MM.1S (cell line): ENCODE results near the gene KANSL3.

Experiments used
- DNase-seq: peaks from one replicate; pipeline ENCODE4 v3.0.0-alpha.2; 2015
- H2AFZ ChIP-seq: fragments of 300-600 bp; sonication (generic); 2 replicates; pipeline ENCODE4 v1.6.0; 2016; ENCODE audit warnings: antibody characterized with exemption, low read length
- H3F3A ChIP-seq: fragments of 300-600 bp; sonication (generic); 2 replicates; pipeline ENCODE4 v1.6.1; 2016; ENCODE audit warnings: mild to moderate bottlenecking, antibody characterized with exemption, low read length, moderate library complexity, mixed read lengths; ENCODE audit not compliant: insufficient read depth
- H3K27ac ChIP-seq: fragments of 300-600 bp; sonication (generic); 2 replicates; pipeline ENCODE4 v1.5.1; 2016; ENCODE audit warnings: mild to moderate bottlenecking, low read length
- H3K27me3 ChIP-seq: fragments of 300-600 bp; sonication (generic); replicated peaks from 2 replicates; pipeline ENCODE4 v1.6.0; 2016; ENCODE audit warnings: low read length; ENCODE audit not compliant: insufficient read depth
- H3K36me3 ChIP-seq: fragments of 300-600 bp; sonication (generic); replicated peaks from 2 replicates; pipeline ENCODE4 v1.6.1; 2016; ENCODE audit warnings: mild to moderate bottlenecking, low read length, mixed read lengths; ENCODE audit not compliant: insufficient read depth
- H3K4me1 ChIP-seq: fragments of 300-600 bp; sonication (generic); 2 replicates; pipeline ENCODE4 v1.6.1; 2016; ENCODE audit warnings: low read length, mixed read lengths
- H3K4me2 ChIP-seq: fragments of 300-600 bp; sonication (generic); 2 replicates; pipeline ENCODE4 v1.6.0; 2016; ENCODE audit warnings: low read depth, low read length
- H3K4me3 ChIP-seq: fragments of 300-600 bp; sonication (generic); 2 replicates; pipeline ENCODE4 v1.5.1; 2016; ENCODE audit warnings: low read length, mixed read lengths
- H3K79me2 ChIP-seq: fragments of 300-600 bp; sonication (generic); 2 replicates; pipeline ENCODE4 v1.6.1; 2016; ENCODE audit warnings: mixed run types, low read length, mixed read lengths
- H3K9ac ChIP-seq: fragments of 300-600 bp; sonication (generic); 2 replicates; pipeline ENCODE4 v1.6.1; 2016; ENCODE audit warnings: low read length, mixed read lengths
- H3K9me2 ChIP-seq: fragments of 300-600 bp; sonication (generic); replicated peaks from 2 replicates; pipeline ENCODE4 v1.6.1; 2016; ENCODE audit warnings: mild to moderate bottlenecking, low read length, mixed read lengths; ENCODE audit not compliant: insufficient read depth
- H3K9me3 ChIP-seq: fragments of 300-600 bp; sonication (generic); replicated peaks from 2 replicates; pipeline ENCODE4 v1.6.1; 2016; ENCODE audit warnings: mild to moderate bottlenecking, low read length, mixed read lengths; ENCODE audit not compliant: insufficient read depth
- H4K20me1 ChIP-seq: fragments of 300-600 bp; sonication (generic); 2 replicates; pipeline ENCODE4 v1.6.1; 2016; ENCODE audit warnings: mild to moderate bottlenecking, low read length, moderate library complexity, mixed read lengths; ENCODE audit not compliant: insufficient read depth
- EZH2 ChIP-seq: fragments of 300-600 bp; sonication (generic); optimal IDR thresholded peaks from 2 replicates; pipeline ENCODE3; 2017; ENCODE audit warnings: low read depth, mild to moderate bottlenecking, antibody characterized with exemption, low read length, mixed read lengths
- EZH2phosphoT487 ChIP-seq: fragments of 300-600 bp; sonication (generic); IDR thresholded peaks from 2 replicates; pipeline ENCODE4 v1.6.1; 2018; ENCODE audit warnings: antibody characterized with exemption, low read length
- TF ChIP-seq, protein P1 (sequence below): fragments of 300-600 bp; sonication (generic); IDR thresholded peaks from 2 replicates; pipeline ENCODE4 v1.5.1; 2016; ENCODE audit warnings: antibody characterized with exemption, low read length, mixed read lengths

KANSL3 gene

DNA sequence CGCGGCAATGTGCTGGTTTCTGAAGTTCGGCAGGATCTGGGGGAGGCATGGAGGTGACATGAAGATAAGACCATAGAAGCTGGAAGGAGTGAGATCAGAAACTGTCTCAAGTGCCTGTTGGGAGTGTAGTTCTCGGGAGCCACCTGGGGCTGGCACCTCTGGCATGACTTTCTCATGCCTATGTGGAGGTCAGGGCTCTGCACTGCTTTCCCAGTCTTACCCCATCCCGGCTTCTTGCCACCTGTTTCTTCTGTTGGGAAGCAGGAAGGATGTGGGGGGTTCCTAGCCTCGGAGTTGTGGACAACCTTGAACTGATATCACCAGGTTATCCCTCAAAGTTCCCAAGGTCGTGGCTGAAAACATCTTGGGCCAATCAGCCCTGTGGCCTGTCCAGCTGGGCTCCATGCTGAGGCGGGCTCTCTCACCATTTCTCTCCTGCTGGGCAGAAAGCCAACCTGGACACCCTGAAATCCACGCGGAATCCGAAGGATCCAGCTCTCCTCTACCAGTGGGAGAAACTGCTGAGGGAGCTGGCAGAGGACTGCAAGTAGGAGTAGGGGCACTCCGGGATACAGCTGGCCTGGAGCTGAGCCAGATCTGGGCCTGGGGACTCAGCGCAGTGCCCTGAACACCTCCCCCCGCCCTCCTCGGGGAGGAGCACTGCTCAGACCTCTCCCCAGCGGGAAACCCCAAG lies 46.9 kb upstream of the KANSL3 start:
- Histone ChIP-seq H3K79me2 (no peaks in the 10 kb centered on the region), H2AFZ (no peak overlapping the region), H3K4me1 (no peaks in the 10 kb centered on the region), H3K27me3 (no peaks in the 10 kb centered on the region), H3K36me3 (no peaks in the 10 kb centered on the region), H3K27ac (no peak overlapping the region), H3K9me3 (no peaks in the 10 kb centered on the region), H4K20me1 (no peaks in the 10 kb centered on the region), H3K4me3 (no peak overlapping the region), H3K4me2 (no peak overlapping the region), H3F3A (no peaks in the 10 kb centered on the region), H3K9me2 (no peaks in the 10 kb centered on the region), H3K9ac (no peak overlapping the region)
- TF ChIP-seq, protein P1, sequence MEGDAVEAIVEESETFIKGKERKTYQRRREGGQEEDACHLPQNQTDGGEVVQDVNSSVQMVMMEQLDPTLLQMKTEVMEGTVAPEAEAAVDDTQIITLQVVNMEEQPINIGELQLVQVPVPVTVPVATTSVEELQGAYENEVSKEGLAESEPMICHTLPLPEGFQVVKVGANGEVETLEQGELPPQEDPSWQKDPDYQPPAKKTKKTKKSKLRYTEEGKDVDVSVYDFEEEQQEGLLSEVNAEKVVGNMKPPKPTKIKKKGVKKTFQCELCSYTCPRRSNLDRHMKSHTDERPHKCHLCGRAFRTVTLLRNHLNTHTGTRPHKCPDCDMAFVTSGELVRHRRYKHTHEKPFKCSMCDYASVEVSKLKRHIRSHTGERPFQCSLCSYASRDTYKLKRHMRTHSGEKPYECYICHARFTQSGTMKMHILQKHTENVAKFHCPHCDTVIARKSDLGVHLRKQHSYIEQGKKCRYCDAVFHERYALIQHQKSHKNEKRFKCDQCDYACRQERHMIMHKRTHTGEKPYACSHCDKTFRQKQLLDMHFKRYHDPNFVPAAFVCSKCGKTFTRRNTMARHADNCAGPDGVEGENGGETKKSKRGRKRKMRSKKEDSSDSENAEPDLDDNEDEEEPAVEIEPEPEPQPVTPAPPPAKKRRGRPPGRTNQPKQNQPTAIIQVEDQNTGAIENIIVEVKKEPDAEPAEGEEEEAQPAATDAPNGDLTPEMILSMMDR = no peak
- TF ChIP-seq EZH2 (no peak), EZH2phosphoT487 (no peak)
- DNase-seq = no peak

GRCh38 chr2:96683972-96684820 lies 46.1 kb upstream of the KANSL3 start:
- Histone ChIP-seq H3K36me3 (no peaks in the 10 kb centered on the region), H3K79me2 (no peaks in the 10 kb centered on the region), H3K9me2 (no peaks in the 10 kb centered on the region), H3K4me2 (no peak overlapping the region), H2AFZ (no peak overlapping the region), H4K20me1 (no peaks in the 10 kb centered on the region), H3K27me3 (no peaks in the 10 kb centered on the region), H3K9ac (no peak overlapping the region), H3K9me3 (no peaks in the 10 kb centered on the region), H3K4me3 (no peak overlapping the region), H3F3A (no peaks in the 10 kb centered on the region), H3K4me1 (no peaks in the 10 kb centered on the region), H3K27ac (no peak overlapping the region)
- no peak for DNase-seq
- TF ChIP-seq, protein P1 = no peak

DNA sequence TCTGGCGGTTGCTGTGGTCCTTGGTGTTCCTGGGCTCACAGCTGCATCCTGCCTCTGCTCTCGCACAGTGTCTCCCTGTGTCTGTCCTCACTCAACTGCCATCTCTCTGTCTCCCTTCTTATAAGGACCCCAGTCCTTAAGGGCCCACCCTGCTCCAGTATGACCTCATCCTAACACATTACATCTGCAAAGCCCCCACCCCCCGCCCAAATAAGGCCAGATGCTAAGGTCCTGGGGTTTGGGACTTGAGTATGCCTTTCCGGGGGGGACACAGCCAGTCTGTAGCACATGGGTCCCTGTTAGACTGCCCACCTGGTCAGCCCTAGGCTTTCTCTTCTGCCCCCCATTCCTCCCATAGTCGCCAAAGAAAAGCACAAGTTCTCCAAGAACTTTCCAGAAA lies 45.2 kb upstream of the KANSL3 start:
- Histone ChIP-seq H3K36me3 (no peaks in the 10 kb centered on the region), H3K79me2 (no peaks in the 10 kb centered on the region), H3K9ac (no peak overlapping the region), H3F3A (no peaks in the 10 kb centered on the region), H3K4me1 (no peaks in the 10 kb centered on the region), H3K4me3 (no peak overlapping the region), H3K4me2 (no peak overlapping the region), H2AFZ (no peak overlapping the region), H3K9me3 (no peaks in the 10 kb centered on the region), H3K27me3 (no peaks in the 10 kb centered on the region), H3K9me2 (no peaks in the 10 kb centered on the region), H4K20me1 (no peaks in the 10 kb centered on the region), H3K27ac (no peak overlapping the region)
- DNase-seq = no peak
- TF ChIP-seq, protein P1 = no peak
- no peak for TF ChIP-seq EZH2phosphoT487
- no peak for TF ChIP-seq EZH2
